GM12801 (cell line): ENCODE results near the gene GSS.

Experiments
- TF ChIP-seq, protein P1 (sequence below): IDR thresholded peaks from one replicate; pipeline ENCODE4 v1.5.1; 2011; ENCODE audit warnings: control low read depth; ENCODE audit not compliant: insufficient read length; ENCODE audit errors: extremely low read depth

GSS gene

GRCh38 chr20:34985461-34986310 lies 30.1 kb upstream of the GSS start:
- TF ChIP-seq, protein P1, sequence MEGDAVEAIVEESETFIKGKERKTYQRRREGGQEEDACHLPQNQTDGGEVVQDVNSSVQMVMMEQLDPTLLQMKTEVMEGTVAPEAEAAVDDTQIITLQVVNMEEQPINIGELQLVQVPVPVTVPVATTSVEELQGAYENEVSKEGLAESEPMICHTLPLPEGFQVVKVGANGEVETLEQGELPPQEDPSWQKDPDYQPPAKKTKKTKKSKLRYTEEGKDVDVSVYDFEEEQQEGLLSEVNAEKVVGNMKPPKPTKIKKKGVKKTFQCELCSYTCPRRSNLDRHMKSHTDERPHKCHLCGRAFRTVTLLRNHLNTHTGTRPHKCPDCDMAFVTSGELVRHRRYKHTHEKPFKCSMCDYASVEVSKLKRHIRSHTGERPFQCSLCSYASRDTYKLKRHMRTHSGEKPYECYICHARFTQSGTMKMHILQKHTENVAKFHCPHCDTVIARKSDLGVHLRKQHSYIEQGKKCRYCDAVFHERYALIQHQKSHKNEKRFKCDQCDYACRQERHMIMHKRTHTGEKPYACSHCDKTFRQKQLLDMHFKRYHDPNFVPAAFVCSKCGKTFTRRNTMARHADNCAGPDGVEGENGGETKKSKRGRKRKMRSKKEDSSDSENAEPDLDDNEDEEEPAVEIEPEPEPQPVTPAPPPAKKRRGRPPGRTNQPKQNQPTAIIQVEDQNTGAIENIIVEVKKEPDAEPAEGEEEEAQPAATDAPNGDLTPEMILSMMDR: no peak

DNA sequence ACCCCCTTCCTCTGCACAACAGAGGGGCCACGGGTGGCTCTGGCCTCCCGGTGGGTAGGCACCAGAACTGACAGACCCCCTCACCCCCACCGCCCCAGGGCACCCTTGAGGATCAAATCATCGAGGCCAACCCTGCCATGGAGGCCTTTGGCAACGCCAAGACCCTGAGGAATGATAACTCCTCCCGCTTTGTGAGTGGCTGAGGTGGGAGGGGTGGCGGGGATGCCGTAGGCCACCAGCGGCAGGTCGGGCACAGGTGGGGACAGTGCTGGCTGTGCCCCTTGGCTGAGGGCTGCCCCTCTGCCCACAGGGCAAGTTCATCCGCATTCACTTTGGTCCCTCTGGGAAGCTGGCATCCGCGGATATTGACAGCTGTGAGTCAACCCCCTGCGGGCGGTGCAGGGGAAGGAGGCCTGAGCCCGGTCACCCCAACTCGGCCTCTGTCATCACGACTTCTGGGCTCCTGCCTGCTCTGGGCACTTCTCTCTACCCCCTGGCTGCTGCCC lies 29.2 kb upstream of the GSS start:
- TF ChIP-seq, protein P1: no peak

- TF ChIP-seq, protein P1: no peak
Measured at GRCh38 chr20:34983995-34984735, 28.6 kb upstream of the GSS start.

- TF ChIP-seq, protein P1: no peak
Measured at GRCh38 chr20:34983089-34983820, 27.6 kb upstream of the GSS start.

DNA sequence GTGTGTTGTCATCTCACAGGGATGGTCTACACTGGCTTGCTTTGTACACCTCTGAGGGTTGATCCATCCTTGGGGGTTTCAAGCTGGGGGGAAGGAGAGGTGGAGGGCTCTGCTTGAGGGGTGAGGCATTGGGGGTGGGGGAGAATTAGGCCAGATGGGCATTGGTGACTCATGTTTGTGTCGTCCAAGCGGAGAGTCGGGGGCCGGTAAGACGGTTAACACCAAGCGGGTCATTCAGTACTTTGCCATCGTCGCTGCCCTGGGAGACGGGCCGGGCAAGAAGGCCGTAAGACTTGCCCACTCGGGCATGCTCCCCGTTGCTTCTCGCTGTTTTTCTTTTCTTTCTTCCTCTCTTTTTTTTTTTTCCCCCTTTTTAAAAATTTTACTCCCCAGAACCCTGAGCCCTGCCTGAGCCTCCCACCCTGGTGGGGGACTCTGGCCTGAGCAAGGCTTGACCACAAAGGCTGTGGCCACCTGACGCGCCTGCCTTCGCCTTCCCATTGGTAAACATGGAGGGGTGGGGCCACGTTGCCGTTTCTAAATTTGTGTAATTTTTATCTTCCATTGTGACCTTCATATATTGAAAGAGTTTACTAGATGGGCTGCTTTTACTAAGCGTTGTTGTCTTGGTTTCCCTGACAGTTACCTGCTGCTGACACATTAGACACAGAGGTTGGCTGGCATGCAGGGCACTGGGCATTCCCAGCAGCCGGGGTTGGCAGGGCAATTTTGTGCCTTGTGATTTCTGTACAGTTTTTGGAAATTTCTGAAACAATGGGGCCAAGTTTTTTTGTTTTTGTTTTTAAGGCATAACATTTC lies 26.9 kb upstream of the GSS start:
- TF ChIP-seq, protein P1: no peak

DNA sequence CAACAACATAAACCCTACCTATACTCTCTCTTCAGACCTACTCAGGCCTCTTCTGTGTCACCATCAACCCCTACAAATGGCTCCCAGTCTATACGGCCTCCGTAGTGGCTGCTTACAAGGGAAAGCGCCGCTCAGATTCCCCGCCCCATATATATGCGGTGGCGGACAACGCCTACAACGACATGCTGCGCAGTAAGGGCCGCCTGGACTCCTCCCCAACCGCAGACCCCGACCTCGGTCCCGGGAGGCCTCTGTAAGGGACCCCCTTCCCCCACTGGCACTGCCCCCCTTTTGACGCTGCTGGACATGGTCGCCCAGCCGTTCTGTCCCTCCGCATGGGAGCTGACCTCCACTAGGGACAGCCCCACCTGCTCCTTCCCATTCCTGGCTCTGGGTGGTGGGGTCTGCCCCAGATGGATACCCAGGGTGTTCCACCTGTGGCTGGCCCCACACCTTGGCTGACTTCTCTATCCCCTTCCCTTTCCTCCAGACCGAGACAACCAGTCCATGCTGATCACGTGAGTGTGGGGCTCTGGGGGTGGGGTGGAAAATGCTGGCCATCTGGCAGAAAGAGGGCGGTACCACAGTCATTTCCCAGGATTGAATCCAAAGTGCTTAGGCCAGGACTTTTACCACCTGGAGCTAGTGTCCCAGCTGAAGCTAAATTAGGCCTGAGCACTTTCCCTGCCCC lies 25.1 kb upstream of the GSS start:
- TF ChIP-seq, protein P1: no peak
